ENCODE measurements around the gene SEMA5A.

DNA sequence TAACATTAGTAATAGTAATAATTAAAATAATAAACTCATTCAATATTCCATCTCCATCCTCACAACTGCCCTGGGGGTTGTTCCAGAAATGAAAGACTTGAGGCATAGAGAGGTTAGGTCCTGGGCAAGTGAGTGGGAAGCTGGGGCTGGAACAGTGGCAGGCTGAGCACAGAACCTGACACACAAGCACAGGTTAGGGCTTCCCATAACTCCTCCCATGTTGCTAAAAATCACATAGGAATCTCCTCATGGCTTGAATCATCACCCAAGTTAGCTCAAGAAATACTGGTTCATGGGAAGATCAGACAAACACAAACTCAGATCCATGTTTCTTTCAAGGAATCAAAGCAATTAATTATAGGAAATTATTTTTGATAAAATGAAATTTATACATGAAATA lies 487.7 kb downstream of the SEMA5A start:
- TF ChIP-seq SIN3A (IDR thresholded peaks at IDR 0.05; ENCODE audit: borderline replicate concordance, insufficient read depth, low read length) (no peak), POLR2AphosphoS5 (IDR thresholded peaks at IDR 0.05; ENCODE audit: low read depth, low read length) (no peak), TAF1 (IDR thresholded peaks at IDR 0.05; ENCODE audit: borderline replicate concordance, insufficient read depth, low read length) (no peak)
- TF ChIP-seq, protein P1, sequence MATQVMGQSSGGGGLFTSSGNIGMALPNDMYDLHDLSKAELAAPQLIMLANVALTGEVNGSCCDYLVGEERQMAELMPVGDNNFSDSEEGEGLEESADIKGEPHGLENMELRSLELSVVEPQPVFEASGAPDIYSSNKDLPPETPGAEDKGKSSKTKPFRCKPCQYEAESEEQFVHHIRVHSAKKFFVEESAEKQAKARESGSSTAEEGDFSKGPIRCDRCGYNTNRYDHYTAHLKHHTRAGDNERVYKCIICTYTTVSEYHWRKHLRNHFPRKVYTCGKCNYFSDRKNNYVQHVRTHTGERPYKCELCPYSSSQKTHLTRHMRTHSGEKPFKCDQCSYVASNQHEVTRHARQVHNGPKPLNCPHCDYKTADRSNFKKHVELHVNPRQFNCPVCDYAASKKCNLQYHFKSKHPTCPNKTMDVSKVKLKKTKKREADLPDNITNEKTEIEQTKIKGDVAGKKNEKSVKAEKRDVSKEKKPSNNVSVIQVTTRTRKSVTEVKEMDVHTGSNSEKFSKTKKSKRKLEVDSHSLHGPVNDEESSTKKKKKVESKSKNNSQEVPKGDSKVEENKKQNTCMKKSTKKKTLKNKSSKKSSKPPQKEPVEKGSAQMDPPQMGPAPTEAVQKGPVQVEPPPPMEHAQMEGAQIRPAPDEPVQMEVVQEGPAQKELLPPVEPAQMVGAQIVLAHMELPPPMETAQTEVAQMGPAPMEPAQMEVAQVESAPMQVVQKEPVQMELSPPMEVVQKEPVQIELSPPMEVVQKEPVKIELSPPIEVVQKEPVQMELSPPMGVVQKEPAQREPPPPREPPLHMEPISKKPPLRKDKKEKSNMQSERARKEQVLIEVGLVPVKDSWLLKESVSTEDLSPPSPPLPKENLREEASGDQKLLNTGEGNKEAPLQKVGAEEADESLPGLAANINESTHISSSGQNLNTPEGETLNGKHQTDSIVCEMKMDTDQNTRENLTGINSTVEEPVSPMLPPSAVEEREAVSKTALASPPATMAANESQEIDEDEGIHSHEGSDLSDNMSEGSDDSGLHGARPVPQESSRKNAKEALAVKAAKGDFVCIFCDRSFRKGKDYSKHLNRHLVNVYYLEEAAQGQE (IDR thresholded peaks at IDR 0.05; ENCODE audit: insufficient read depth in 1 of 2, low read depth in 2 of 2, low read length in 2 of 2) = no peak
